Neutrophil (primary cell): ENCODE results near the gene PROK2.
A peak's percentile ranks its signal among the peaks of the same experiment; 100 is the strongest.

ENCODE experiments used
- H3K27ac ChIP-seq: fragments of 200-600 bp; sonication (generic); 2 replicates; pipeline ENCODE4 v1.5.1; 2016; ENCODE audit warnings: mild to moderate bottlenecking, moderate library complexity
- H3K27me3 ChIP-seq: fragments of 200-600 bp; sonication (generic); 2 replicates; pipeline ENCODE4 v1.6.0; 2016; ENCODE audit warnings: mild to moderate bottlenecking
- H3K36me3 ChIP-seq: fragments of 200-600 bp; sonication (generic); 2 replicates; pipeline ENCODE4 v1.5.1; 2017
- H3K4me1 ChIP-seq, 2 experiments: fragments of 200-600 bp in 1 of 2; sonication (generic) in 1 of 2; 1 replicate in 1 of 2; 2 replicates in 1 of 2; pipeline versions ENCODE4 v1.5.1 to v1.6.1; 2013 to 2016; ENCODE audit warnings: low read depth in 1 of 2, low read length in 1 of 2, mild to moderate bottlenecking in 1 of 2, moderate library complexity in 1 of 2; ENCODE audit not compliant: control insufficient read depth in 1 of 2, insufficient read depth in 1 of 2
- H3K4me3 ChIP-seq, 2 experiments: fragments of 200-600 bp in 1 of 2; sonication (generic) in 1 of 2; 1 replicate in 1 of 2; 2 replicates in 1 of 2; pipeline ENCODE4 v1.5.1; 2013 to 2016; ENCODE audit warnings: low read depth in 1 of 2, low read length in 1 of 2, mild to moderate bottlenecking in 1 of 2, moderate library complexity in 1 of 2
- H3K9me3 ChIP-seq: fragments of 200-600 bp; sonication (generic); 2 replicates; pipeline ENCODE4 v1.5.1; 2016
- TF ChIP-seq, protein P1 (sequence below): fragments of 200-600 bp; sonication (generic); IDR thresholded peaks from 2 replicates; pipeline ENCODE4 v1.5.1; 2016; ENCODE audit warnings: antibody characterized with exemption

Gene PROK2

DNA sequence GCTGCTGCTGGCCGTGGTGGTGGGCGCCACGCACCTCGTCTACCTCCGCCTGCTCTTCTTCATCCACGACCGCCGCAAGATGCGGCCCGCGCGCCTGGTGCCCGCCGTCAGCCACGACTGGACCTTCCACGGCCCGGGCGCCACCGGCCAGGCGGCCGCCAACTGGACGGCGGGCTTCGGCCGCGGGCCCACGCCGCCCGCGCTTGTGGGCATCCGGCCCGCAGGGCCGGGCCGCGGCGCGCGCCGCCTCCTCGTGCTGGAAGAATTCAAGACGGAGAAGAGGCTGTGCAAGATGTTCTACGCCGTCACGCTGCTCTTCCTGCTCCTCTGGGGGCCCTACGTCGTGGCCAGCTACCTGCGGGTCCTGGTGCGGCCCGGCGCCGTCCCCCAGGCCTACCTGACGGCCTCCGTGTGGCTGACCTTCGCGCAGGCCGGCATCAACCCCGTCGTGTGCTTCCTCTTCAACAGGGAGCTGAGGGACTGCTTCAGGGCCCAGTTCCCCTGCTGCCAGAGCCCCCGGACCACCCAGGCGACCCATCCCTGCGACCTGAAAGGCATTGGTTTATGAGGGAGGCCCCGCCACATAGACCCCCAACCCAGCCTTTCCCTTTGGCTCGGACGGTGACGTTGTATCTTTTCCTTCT, 30.2 kb downstream of the PROK2 start:
- peak overlapping the region; percentile 91 for H3K27ac ChIP-seq
- peaks cover 57 to 59% of the 10 kb centered on the region in 2 experiments for H3K4me1 ChIP-seq
- no peaks in the 10 kb centered on the region for H3K27me3 ChIP-seq
- no peaks in the 10 kb centered on the region for H3K36me3 ChIP-seq
- peak overlapping the region; percentile 81 to 82 for H3K4me3 ChIP-seq
- H3K9me3 ChIP-seq, result no peaks in the 10 kb centered on the region
- TF ChIP-seq, protein P1, sequence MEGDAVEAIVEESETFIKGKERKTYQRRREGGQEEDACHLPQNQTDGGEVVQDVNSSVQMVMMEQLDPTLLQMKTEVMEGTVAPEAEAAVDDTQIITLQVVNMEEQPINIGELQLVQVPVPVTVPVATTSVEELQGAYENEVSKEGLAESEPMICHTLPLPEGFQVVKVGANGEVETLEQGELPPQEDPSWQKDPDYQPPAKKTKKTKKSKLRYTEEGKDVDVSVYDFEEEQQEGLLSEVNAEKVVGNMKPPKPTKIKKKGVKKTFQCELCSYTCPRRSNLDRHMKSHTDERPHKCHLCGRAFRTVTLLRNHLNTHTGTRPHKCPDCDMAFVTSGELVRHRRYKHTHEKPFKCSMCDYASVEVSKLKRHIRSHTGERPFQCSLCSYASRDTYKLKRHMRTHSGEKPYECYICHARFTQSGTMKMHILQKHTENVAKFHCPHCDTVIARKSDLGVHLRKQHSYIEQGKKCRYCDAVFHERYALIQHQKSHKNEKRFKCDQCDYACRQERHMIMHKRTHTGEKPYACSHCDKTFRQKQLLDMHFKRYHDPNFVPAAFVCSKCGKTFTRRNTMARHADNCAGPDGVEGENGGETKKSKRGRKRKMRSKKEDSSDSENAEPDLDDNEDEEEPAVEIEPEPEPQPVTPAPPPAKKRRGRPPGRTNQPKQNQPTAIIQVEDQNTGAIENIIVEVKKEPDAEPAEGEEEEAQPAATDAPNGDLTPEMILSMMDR, result no peak

DNA sequence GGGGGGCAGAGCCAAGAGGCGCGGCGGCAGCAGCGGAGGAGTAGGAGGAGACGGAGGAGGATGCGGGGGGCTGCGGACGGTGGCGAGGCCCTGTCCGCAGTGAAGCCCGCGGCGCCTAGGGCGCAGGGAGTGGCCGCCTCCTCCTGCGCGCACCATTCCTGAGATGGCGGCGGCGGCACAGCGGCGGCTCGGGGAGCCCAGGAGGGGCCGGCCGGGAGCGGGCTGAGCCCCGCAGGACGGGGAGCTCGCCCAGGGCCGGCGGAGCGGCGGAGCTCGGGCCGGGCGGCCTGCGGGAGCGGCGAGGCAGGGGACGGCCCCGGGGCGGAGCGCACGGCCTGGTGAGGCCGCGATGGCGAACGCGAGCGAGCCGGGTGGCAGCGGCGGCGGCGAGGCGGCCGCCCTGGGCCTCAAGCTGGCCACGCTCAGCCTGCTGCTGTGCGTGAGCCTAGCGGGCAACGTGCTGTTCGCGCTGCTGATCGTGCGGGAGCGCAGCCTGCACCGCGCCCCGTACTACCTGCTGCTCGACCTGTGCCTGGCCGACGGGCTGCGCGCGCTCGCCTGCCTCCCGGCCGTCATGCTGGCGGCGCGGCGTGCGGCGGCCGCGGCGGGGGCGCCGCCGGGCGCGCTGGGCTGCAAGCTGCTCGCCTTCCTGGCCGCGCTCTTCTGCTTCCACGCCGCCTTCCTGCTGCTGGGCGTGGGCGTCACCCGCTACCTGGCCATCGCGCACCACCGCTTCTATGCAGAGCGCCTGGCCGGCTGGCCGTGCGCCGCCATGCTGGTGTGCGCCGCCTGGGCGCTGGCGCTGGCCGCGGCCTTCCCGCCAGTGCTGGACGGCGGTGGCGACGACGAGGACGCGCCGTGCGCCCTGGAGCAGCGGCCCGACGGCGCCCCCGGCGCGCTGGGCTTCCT, 31.0 kb downstream of the PROK2 start, which contains the start of gene GPR27:
Gene GPR27 (plus strand): TSS at position 155 of the 909 bp plus-strand sequence. CDS start 195 bp downstream, at position 350.
- H3K4me1 ChIP-seq, result peaks cover 50 to 54% of the 10 kb centered on the region in 2 experiments
- H3K27ac ChIP-seq, result peak within 1 kb of the TSS; percentile 91
- H3K4me3 ChIP-seq, result peak within 1 kb of the TSS; percentile 81 to 82
- H3K36me3 ChIP-seq, result no peaks in the 10 kb centered on the region
- no peaks in the 10 kb centered on the region for H3K9me3 ChIP-seq
- TF ChIP-seq, protein P1, result no peak
- H3K27me3 ChIP-seq, result no peaks in the 10 kb centered on the region

- H3K36me3 ChIP-seq, result no peaks in the 10 kb centered on the region
- H3K4me3 ChIP-seq, result peak overlapping the region; percentile 81 to 82
Measured at GRCh38 chr3:71752831-71753700, 31.9 kb downstream of the PROK2 start.

GRCh38 chr3:71751602-71752001, 33.3 kb downstream of the PROK2 start:
- peak overlapping the region; percentile 73 to 77 for H3K4me3 ChIP-seq
- no peaks in the 10 kb centered on the region for H3K27me3 ChIP-seq

More at GRCh38 chr3:71752831-71753700, 31.9 kb downstream of the PROK2 start:
- peak overlapping the region; percentile 91 for H3K27ac ChIP-seq
- TF ChIP-seq, protein P1, result no peak
- no peaks in the 10 kb centered on the region for H3K27me3 ChIP-seq
- no peaks in the 10 kb centered on the region for H3K9me3 ChIP-seq
- H3K4me1 ChIP-seq, result peaks cover 44 to 51% of the 10 kb centered on the region in 2 experiments

More at GRCh38 chr3:71751602-71752001, 33.3 kb downstream of the PROK2 start:
- TF ChIP-seq, protein P1, result no peak
- Histone ChIP-seq H3K36me3 (no peaks in the 10 kb centered on the region), H3K27ac (no peak overlapping the region), H3K4me1 (peaks cover 38 to 46% of the 10 kb centered on the region in 2 experiments), H3K9me3 (no peaks in the 10 kb centered on the region)
